HG02973 (cell line): ENCODE measurements around the gene DUS4L.

Experiments
- ATAC-seq: cut with Tn5 transposase; IDR thresholded peaks from one replicate; pipeline ENCODE4 v1.9.1; 2021; ENCODE audit warnings: moderate library complexity; ENCODE audit not compliant: unreplicated experiment

DUS4L gene

DNA sequence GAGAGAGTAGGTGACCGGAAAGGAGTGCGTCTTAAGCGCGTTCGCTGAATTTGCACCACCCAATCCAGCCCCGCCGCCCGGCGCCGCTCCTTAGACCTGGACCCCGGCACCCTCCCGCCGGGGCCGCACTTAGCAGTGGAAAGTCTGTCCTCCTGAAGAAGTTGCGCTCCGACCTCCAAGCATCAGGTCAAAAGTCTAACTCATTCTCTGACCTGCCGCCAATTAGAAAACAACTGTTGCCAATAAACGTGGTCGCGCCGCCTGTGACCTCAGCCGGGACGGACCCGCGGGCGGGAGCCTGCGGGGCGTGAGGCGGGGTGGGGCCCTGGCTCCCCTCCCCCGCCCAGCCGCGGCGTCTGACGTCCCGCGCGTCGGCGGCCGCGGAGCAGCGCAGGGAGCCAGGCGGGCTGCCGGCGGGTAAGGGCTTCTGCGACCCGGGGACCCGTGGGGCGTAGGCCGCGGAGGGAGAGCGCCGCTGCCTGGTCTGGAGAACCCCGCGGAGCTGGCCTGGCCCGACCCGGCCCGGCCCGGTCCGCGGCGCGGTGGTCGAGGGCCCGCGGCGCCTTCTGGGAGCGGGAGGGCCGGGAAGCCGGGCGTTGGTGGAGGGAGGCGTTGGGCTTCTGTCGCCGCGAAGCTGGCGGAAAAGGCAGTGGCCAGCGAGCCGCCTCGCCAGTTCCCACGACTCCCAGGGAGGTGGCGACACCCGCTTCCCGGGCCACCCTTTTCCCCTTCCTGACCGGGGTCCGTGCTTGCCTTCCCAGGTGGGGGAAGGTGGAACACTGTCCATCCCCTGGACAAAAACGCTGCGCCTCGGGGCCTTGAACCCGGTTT is 16.3 kb downstream of the DUS4L start, which contains the start of gene BCAP29:
Gene BCAP29 (plus strand): TSS at position 362 of the 831 bp plus-strand sequence. CDS start 527 bp downstream, outside the sequence.
- ATAC-seq: peak; percentile 87

DNA sequence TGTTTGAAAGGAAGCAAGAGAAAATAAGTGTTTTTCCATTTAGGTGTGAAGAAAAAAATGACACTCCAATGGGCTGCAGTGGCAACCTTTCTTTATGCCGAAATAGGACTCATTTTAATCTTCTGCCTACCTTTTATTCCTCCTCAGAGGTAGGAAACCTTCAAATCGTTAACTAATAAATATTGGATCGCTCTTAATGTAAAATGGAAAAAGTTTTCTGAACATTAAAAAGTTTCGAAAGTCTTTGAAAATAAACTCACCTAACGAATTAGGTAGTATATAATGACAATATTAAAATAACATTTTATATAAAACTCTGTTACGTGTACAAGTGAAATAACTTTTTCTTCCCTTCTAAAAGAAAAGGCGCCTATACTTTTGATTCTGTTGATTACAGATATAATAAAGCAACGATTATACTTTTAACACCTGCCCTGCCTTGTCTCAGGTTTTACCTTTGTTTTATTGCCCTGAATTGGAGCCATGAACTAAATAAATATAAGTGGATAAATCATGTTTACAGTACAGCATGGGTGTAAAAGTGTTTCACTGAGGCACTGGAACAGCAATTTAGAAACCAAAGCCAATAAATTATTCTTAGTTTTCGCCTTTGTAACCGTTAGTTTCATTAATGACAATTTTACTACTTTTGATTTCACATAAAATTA is 17.1 kb downstream of the DUS4L start:
- ATAC-seq: no peak

DNA sequence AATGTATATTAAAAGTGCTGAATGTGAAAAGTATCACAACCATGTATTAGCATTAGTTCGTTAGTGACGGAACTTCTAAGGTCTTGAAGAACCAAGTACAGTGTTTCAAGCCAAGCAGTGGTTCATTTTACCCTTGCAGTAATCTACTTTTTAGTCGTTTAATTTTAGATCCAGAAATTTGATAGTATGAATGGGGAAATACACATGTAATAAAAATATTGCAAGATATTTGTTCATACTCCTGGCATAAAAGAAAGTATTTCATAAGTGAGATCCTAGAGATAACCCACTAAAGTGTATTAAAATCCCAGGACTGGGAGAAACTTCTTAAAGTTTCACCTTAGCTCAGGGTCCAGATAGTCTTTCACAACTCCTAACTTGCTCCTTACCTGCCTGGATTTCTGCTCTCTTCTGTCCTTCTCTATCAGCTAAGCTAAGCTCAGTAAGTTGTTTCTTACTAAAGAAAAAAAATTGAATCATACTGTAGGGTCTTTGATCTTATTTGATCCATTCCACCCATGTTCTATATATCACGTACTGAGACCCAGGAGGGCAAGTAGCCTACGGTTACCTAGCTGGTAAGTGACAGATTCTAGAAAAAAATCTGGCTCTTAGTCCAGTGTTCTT is 17.7 kb downstream of the DUS4L start:
- ATAC-seq: no peak

DNA sequence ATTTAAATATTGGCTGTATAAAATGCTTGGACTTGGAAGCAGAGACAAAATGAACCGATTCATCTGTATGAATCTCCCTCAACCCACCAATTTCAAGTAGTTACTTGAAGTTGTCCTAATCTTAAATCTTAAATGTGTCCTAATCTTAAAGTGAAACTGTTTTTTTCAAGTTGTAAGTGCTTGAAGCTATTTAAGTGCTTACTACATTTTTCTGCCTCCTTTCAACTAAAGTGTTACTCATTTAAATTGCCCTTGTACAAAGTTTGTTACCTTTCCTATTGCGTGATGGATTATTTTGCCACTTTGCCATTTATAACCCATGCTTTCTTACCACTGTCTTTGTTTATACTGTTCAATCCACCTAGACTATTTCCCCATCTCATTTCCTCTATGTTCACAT is 19.1 kb downstream of the DUS4L start:
- ATAC-seq: no peak

DNA sequence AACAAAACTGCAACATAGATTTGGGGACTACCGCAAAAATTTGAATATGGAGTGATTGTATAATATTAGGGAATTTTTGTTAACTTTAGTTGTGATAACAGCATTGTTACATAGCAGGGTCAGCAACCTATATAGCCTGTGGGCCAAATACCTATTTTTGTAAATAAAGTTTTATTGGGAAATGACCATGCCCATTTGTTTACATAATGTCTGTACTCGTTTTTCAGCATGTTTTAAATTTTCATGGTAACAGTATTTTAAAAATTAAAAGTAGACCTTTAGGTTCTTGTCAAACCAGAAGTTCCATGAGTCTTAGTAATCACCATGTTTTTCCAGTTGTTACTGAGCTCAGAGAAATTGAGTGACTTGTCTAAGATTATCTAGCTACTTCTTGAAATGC is 20.9 kb downstream of the DUS4L start:
- ATAC-seq: no peak

DNA sequence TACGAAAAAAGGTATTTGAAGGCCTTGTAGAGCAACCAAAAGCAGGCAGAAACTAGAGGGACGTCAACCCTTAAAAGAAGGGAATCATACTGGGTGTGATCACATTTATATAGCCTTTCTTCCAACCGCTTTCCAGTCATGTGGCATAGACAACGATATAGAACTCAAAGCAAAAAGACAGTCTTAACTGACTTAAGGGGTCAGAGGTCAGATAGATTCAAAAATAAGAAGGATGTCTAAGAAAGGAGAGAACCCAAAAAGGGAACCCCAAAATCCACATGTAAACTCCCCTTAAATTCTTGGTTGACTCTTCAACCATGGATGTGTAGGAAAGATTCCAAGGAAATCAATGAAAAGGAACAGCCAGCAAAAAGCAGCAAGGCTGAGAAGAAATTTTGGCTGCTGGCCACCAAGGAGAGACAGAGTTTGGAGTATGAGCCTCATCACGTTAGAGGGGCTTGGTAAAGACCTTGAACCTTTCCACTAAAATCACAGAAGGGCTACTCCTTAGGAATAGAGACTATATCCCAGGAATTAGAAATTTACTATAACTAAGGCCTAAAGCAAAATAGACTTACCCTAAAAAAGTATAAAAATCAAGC is 24.9 kb downstream of the DUS4L start:
- no peak for ATAC-seq

DNA sequence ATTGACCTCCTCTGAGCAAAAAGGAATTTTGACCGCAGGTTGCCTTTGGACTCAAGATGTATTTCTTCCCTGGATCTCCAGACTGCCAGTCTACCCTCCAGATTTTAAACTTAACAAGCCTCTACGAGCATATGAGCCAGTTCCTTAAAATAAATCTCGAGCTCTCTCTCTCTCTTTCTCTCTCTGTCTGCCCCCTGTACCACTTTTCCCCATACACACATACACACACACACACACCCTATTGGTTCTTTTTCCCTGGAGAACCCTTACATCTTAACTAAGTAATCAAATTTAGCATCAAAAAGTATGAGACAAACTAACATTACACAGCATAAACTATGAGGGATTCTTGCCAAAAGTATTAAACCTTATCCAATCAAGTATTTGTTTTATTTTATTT is 27.6 kb downstream of the DUS4L start:
- no peak for ATAC-seq

DNA sequence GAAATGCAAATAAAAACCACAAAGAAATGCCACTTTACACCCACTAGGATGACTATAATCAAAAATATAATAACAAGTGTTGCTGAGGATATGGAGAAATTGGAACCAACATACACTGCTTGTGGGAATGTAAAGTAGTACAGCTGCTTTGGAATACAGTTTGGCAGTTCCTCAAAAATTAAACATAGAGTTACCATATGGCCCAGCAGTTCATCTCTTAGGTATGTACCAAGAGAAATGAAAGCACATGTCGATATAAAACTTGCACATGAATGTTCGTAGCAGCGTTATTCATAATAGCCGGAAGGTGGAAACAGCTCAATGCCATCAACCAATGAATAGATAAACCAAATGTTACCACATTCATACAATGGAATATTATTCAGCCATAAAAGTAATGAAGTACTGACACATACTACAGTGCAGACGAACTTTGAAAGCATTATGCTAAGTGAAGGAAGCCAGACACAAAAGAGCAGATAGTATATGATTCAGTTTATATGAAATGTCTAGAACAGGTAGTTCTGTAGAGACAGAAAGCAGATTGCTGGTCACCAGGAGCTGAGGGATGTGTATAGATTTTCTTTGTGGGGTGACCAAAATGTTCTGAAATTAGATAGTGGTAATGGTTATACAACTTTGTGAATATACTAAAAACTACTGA is 28.7 kb downstream of the DUS4L start:
- no peak for ATAC-seq

DNA sequence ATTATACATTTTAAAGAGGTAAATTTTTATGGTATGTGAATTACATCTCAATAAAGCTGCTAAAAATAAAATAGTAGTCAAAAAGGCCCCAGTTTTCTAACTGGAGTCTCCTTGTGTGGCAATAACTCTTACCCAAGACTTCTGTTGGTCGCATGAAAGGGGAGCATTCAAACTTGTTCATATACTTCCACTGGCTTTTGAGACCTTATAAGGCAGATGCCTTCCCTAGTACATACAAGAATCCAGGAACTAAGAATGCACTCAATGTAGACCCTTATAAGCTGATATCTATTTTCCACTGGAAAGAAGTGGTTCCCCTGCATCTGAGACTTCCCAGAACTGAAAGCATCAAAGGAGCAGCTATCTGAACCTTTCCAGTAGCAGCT is 29.2 kb downstream of the DUS4L start:
- ATAC-seq: no peak

DNA sequence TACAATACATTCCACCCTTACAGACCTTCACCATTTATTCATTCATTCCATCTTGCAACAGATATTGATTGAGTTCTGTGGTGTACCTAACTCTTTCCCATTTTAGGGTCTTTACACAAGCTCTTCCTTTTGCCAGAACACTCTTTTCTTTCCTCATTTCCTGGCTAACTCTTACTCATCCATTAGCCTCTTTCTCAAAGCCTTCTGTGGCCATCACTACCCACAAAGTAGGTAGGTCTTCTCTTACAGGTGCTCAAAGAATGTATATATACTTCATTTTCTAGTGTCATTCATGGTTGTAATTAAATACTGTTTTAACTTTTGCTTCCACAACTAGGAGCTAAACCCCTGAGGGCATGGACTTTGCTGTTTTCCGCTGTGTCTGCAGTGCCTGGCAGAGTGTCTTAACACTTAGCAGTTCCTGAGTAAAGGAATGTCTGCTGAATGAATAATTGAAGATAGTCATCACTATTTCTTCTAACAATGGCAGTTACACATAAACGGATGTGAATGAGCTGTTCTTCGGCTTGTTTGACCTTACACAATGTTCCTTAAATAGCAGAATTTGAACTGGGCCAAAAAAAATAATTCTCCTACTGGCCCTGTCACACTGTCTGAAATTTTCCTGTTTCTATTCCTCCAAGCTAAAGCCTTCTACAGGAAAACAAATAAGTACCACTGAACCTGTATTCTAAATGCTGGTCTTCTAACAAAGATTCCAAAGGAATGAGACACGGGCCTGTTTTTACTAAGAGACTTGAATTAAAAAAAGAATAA is 31.4 kb downstream of the DUS4L start:
- ATAC-seq: no peak

DNA sequence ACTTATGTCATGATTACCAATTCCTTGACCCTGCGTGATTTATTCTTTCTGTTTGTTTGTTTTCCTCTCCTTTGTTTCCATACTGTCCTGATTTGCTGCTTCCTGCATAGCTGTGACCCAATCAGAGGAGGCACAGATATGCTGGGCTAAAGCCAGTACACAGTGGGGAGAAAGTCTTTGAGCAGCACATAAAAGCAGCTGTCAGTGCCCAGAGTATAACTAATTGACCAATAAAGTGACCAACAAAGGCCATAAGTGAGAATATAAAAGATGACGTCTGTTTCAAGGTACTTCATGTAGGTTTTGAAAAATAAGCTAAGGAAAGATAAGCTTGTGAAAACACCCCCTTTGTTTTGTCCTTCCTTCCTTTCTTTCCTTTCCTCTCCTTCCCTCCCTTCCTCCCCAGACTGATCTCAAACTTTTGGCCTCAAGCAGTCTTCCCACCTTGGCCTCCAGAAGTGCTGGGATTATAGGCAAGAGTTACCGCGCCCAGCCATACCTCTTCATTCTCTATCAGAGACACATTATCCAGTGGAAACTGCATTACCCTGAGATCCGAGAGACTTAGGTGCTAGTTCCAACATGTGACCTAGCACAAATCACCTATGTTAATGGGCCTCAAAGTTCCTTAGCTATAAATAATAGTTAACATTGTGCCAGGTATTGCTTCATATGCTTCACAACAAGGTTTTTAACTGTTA is 33.3 kb downstream of the DUS4L start:
- no peak for ATAC-seq

DNA sequence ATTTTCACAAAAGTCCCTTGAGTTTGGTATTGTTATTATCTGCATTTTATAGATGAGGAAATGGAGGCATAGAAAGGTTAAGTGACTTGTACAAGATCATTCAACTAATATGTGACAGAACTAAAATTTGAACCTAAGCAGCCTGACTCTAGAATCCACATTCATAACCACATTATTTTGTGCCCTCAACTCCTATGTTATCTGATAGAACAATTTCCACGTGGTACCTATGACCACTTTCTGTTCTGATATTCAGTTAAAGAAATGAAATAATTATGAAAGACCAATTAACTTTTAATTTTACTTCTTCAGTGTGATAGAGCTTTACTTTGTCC is 33.8 kb downstream of the DUS4L start:
- ATAC-seq: no peak

DNA sequence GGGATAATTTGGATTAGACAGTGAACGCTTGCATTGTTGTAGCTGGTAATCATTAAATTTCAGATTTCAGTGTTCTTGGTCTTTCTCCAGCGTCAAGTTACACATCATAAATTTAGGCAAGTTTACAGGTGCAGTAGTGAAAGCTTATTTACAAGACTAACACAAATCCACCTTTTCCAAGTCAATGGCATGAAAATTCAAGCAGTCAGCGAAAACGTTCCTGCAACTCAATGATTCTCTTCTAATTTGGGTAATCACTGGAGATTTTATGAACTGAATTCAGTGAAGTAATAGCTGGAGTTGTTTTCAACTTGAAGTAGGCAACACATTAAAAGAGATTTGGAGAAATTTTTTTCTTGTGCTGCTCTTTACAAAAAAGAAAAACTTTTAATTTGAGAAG is 34.2 kb downstream of the DUS4L start:
- ATAC-seq: no peak

DNA sequence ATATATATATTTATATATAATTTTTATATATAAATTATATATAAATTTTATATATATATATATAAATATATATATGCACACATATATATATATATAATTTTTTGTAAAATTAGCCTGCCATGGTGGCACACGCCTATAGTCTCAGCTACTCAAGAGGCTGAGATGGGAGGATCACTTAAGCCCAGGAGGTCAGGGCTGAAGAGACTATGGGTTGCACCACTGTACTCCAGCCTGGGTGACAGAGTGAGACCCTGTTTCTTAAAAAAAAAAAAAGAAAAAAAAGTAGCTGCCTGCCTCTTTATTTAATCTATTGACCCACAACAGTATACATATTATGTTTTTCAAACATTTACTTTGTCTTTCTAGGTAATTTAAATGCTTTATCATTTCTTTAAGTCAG is 35.5 kb downstream of the DUS4L start:
- ATAC-seq: no peak

DNA sequence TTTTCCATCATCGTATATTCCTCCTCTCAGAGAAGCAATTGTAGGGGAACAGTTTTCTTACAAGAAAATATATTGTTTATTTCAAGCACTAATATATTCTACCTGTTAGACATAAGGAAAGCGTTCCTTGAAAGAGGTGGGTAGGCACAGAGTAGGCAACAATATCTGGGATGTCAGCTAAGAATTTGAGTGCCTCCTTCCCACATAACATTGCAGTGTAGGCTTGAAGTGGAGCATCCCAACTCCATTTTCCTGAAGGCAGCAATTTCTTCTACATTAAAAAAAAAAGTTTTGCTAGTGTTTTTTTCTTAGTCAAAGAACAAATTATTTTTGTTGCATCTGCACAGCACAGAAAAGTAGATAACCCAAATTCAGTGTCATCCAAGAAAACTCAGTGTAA is 37.0 kb downstream of the DUS4L start:
- ATAC-seq: no peak

DNA sequence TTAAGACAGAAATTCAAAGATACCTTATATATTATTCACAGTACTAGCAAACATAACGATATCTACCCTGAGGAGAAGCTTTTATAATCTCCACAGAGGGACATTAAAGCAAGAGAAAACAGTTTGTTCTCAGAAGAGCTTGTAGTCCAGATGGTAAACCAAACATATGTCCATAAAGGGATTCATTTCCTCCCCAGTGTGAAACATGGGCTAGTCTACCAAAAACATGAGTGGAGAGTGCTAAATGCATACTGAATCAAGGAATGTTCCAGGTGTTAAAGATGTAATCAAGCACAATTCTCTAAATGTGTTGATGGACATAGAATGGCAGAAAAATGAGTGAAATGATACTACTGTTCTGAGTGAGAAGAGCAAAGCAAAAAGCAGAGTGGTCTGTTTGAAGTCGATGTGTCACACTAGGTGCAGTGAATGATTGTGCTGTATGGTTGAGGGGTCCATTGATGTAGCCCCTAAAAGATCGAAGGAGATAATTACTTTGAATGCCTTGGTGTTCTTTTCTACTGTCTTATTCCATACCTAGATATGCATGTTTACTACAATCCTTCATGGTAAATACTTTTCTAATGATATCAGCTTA is 41.5 kb downstream of the DUS4L start:
- ATAC-seq: no peak

DNA sequence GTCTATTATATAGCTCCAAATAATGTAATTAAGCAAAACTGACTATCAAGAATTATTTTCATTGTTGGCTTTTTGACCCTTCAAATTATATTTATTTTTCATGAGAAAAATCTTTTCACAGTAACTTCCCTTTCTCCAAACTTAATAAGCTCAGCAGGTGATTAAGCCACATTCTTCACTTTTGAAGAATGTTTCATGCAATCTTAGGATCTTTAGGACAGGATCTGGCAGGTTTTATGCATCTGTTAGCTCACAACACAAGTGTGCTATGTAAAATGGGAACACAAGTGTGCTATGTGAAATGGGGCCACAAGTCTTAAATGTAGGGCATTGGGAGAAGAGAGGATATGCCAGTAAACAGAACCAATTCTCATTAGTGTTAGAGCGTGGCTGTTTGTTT is 42.5 kb downstream of the DUS4L start:
- ATAC-seq: no peak

DNA sequence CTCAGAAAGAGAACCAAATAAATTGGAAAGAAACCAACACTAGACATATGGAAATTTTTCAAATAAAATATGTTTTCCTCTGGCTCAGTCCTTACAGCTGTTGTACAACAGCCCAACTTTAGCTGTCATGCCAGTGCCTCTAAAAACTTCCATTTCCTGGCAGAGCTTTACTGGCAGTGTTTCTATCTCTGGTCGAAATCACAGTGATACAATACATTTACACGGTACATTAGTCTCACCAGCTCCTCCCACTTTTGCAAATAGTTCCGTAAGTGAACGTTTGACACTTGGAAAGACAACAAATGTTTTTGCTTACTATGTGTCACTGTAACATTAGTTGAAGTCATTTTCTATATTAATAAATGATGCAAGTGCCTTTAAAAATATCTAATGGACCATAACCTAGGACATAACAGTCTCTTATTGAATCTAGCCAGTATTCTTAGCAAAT is 46.1 kb downstream of the DUS4L start:
- ATAC-seq: no peak

DNA sequence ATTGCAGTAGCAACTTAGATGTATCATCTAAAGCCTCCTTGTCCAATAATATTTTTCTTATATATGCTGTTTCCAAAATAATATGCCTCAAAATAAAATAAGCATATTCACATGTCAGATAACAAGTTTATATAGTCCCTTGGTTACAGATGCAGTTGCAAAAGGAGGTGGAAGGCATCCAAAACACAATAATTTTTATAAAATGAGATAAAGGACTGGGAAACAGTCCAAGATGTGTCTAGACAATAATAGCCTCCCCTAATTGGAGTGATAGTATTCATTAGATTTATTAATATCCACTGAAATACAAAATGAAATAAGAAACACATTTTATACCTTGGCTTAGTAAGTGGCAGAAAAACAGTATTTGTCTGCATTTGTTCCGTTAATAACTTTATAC is 46.6 kb downstream of the DUS4L start:
- ATAC-seq: no peak
